ENCODE results near the gene GRAMD1A. TPM values are rescaled to one million over a fixed set of nuclear protein-coding genes. Genes with fewer than 3 reads are reported as not detected.

Gene GRAMD1A
- total RNA-seq, 4 donors from 2014 or later: 14.2 to 32.1 (median 21.6) TPM

- WGBS, 2 donors (ENCODE audit: low coverage in 1 of 2): 96% methylated on average over 6 of the region's 6 CpGs; no CpG with 5 or more reads in 1 of the 2 donors
Observed at GRCh38 chr19:35076026-35076370, 75.9 kb downstream of the GRAMD1A start.

More at GRCh38 chr19:35076026-35076370, 75.9 kb downstream of the GRAMD1A start:
- H3K4me1 ChIP-seq: no peaks in the 10 kb centered on the region
- intact Hi-C loops (cut with DNase I; ENCODE audit: low total_unique reads): no loop called here
- DNase-seq: no peak
- H3K4me3 ChIP-seq: no peak overlapping the region
- no peak overlapping the region for H3K27ac ChIP-seq
- no peak for TF ChIP-seq EP300 (IDR thresholded peaks at IDR 0.05; ENCODE audit: low read depth)
- H3K9me3 ChIP-seq: no peaks in the 10 kb centered on the region
- no peaks in the 10 kb centered on the region for H3K27me3 ChIP-seq
- H3K36me3 ChIP-seq: no peaks in the 10 kb centered on the region
- in situ Hi-C loops (cut with MboI; ENCODE audit: low pct_ligation_motif_present in 1 of 4, low pct_unique_long_range_greater_than_20kb in 1 of 4, low sequenced_read_pairs in 3 of 4): no loop called here

Other genes with a start within 250 kb of the GRAMD1A start
- gene ZNF599, start 227.1 kb upstream of the GRAMD1A start, total RNA-seq: 1 to 10 TPM in 3 of 4 donors, not detected in 1; 4.1 to 7.1 (median 6.0) TPM
- 1 to 10 TPM in 2 of 4 donors, not detected in 2; 1.4 to 2.2 TPM for gene ZNF30, start 73.4 kb upstream of the GRAMD1A start, total RNA-seq
- 1 to 10 TPM; 3.4 to 8.4 (median 6.5) TPM for gene ZNF792, start 36.1 kb upstream of the GRAMD1A start, total RNA-seq
- gene SCN1B, start 30.1 kb downstream of the GRAMD1A start, total RNA-seq: 10 to 100 TPM in 1 of 4 donors, 1 to 10 TPM in 2, under 1 TPM in 1; 0.60 to 14.2 (median 3.2) TPM
- gene HPN, start 41.4 kb downstream of the GRAMD1A start, total RNA-seq: under 1 TPM in 2 of 4 donors, not detected in 2; 0.32 to 0.68 TPM
- 1,000 to 10,000 TPM; 1,678 to 4,641 (median 3,622) TPM for gene FXYD3, start 115.5 kb downstream of the GRAMD1A start, total RNA-seq
- 10 to 100 TPM in 3 of 4 donors, 1 to 10 TPM in 1; 9.8 to 71.8 (median 25.9) TPM for gene LGI4, start 134.7 kb downstream of the GRAMD1A start, total RNA-seq
- 10 to 100 TPM in 2 of 4 donors, not detected in 2; 10.6 to 29.2 TPM for gene FXYD1, start 138.5 kb downstream of the GRAMD1A start, total RNA-seq
- not detected for gene FXYD7, start 142.9 kb downstream of the GRAMD1A start, total RNA-seq
- gene FXYD5, start 154.4 kb downstream of the GRAMD1A start, total RNA-seq: 10 to 100 TPM in 2 of 4 donors, 1 to 10 TPM in 2; 2.0 to 57.2 (median 15.1) TPM
- not detected for gene FAM187B, start 228.4 kb downstream of the GRAMD1A start, total RNA-seq
- 100 to 1,000 TPM; 124 to 484 (median 330) TPM for gene LSR, start 248.7 kb downstream of the GRAMD1A start, total RNA-seq

All from transverse colon (tissue), 4 donors.